Suppressor macrophage treated with lipopolysaccharide for 1 hour (primary cell): ENCODE measurements around the gene BANK1.
"Not testable (repeated sequence)": the region's sequence is repeated elsewhere in the genome, so short reads cannot be mapped to it uniquely, and the experiment has no call there.

Experiments
- DNase-seq, 3 donors: peaks; one replicate each; pipeline ENCODE4 v3.0.0-alpha.2; 2020 to 2022

BANK1 gene

GRCh38 chr4:101824500-101824899 is 34.0 kb downstream of the BANK1 start:
- no peak for DNase-seq

GRCh38 chr4:101825953-101826352 is 35.4 kb downstream of the BANK1 start:
- DNase-seq, result no peak

GRCh38 chr4:101831816-101832215 is 41.3 kb downstream of the BANK1 start:
- no peak for DNase-seq

DNA sequence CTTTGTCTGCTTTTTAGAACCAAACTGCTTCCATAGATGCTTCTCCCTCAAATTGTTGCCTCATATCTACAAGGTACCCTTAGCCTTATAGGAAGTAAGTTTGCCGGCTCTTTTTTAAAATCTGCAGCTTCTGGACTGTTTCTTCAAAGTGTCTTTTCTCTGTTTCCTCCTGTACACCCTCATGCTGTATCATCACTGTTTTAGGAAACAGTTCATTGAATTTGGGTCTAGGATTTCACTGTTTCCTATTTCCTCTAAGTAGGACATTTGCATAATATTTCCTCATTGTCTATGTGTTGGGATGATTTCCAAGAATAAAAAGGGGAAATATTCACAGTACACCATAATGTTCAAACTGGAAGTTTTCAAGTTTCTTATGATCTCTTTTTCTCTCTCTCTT is 43.0 kb downstream of the BANK1 start:
- peak; percentile 63 to 96 (median 90) for DNase-seq

- peak; percentile 77 to 94 (median 92) for DNase-seq
Observed at GRCh38 chr4:101835121-101835904, 44.8 kb downstream of the BANK1 start.

GRCh38 chr4:101843054-101843453 is 52.5 kb downstream of the BANK1 start:
- DNase-seq, result no peak

DNA sequence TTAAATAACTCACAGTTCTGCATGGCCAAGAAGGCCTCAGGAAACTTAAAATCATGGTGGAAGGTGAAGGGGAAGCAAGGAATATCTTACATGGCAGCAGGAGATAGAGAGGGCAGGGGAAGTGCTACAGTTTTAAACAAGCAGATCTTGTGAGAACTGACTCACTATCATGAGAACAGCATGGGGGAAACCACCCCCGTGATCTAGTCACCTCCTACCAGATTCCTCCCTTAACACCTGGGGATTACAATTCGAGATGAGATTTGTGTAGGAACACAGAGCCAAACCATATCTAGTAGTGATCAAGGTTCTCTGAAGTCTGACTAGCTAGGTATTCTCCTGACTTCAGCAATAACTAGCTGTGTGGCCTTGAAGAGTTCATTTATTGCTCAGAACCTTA is 56.0 kb downstream of the BANK1 start:
- DNase-seq, result peak in 2 of 3 donors; percentile 13 to 14

DNA sequence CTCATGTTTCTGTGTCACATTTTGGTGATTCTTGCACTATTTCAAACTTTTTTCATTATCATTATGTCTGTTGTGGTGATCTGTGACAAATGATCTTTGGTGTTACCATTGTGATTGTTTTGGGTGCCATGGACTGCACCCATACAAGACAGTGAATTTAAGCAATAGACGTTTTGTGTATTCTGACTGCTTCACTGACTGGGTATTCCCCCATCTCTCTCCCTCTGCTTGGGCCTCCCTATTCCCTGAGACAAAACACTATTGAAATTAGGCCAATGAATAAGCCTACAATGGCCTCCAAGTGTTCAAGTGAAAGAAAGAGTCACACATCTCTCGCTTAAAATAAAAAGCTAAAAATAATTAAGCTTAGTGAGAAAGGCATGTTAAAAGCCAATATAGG is 60.2 kb downstream of the BANK1 start:
- no peak for DNase-seq

GRCh38 chr4:101851672-101852071 is 61.1 kb downstream of the BANK1 start:
- DNase-seq, result no peak

DNA sequence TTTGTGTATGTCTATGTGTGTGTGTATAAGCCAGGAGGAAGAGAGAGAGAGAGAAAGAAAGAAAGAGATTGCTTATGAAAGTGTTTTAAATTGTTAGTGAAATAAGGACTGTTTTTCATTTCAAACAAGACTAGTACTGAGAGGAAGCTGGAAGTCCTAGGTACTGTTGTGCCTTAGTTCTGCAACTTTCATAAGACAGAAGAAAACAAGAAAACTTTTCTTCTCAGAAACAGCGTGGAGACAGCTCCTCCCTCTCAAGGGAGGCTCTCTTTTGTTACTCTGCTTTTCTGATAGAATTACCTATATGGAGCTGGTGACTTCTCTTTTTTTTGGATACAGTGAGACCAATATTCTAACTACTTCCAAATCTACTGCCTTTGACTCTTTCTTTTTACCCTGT is 62.5 kb downstream of the BANK1 start:
- DNase-seq, result no peak

GRCh38 chr4:101853691-101854090 is 63.2 kb downstream of the BANK1 start:
- DNase-seq, result no peak

DNA sequence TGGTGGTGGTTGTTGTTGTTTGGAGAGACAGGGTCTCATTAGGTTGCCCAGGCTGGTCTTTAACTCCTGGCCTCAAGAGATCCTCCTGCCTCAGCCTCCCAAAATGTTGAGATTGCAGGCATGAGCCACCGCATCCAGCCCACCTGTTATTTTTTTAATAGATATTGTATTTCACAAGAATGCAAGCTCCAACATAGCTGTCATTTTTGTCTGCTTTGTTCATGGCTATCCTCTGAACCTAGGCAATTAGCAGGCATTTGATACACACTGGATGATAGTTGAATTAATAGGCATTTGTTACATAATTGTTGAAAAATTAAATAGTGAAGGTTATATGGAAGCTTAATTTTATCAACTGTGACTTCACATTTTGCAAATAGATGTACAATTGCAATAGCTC is 64.7 kb downstream of the BANK1 start:
- no peak for DNase-seq

DNA sequence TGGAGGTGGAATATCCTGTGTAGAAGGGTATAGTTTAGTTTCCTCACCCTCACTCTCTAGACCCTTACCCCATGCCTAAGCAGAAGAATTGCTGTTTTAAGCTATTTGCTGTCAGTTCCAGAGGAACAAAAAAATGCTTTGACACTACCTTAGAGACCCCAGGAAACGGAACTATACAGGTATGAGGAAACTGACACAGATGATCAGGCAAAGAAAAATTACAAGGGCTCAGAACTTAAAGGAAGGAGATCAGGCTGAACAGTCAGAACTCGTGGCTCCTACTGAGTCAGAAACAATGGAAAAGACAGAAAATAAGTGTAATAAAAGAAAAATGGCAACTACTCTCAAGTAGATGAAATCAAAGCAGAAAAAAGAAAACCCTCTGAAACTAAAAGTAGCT is 65.6 kb downstream of the BANK1 start:
- DNase-seq, result no peak

DNA sequence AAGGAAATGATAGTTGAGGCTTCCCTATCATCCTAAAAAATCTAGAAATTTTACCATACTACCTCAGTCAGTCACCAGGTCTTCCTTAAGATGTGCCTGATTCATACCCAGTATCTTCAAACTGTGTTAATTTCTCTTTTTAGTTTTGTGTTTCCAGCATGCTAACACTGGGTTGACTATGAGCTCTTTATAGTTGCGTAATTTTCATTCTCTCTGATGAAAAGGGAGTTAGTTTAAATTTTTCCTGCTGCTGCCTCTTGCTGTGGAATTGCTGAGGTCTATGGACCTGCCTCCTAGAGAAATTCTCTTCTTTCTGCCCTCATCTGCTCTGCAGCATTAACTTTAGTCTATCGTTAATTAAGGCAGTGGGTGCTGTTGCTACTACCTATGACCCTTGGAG is 66.6 kb downstream of the BANK1 start:
- DNase-seq, result no peak

DNA sequence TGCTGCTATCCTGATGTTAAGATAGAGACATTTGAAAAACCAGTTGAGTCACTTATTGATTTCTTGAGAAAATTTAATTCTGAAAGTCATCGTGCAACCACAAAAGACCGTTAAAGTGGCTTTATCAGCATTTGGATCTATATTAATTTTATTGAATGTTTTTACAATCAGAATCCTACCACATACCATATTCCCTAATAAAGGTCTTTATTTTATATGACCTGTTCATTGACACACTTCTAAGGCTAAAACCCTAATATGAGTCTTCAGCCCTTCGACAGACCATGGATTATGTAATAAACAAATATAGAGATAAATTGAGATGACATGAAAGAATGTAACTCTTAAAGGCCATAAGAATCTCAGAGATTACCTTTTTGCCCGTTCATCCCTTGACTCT is 68.1 kb downstream of the BANK1 start:
- no peak for DNase-seq

DNA sequence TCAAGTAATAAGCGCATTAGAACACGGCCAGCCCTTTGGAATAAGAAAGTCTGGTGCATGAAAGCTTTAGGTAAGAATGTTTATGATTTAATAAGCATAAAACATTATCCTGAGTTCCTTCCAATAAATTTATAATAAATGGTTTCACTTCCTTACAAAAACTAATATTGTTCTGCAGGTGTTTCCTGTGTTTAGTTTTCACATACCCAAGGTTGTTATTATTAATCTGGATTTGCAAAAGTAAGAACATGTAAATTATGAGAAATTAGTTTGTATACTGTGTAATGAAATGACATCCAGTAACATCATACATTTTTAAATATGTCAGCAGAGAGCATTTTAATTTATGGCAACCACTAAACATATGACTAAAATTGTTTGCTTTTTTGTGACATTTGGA is 72.1 kb downstream of the BANK1 start:
- no peak for DNase-seq

DNA sequence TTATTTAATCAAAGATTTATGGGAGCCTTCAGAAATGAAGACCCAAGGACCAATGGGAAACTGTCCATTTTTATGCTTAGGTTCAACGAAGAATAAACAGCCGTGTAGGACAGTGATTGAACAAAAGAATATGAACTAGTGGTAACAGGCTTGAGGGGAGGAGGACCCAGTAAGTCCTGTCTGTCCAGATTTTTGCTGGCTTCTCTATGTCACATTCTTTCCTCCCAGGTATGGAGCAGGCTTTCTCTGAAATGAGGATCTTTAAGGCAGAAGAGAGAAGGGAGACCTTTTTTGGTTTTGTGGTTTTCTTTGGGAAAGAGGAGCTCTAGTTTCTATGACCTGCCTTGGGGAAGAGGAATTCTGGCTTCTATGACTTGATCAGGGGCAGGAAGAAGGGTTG is 74.1 kb downstream of the BANK1 start:
- no peak for DNase-seq

GRCh38 chr4:101865501-101866062 is 75.1 kb downstream of the BANK1 start:
- DNase-seq, result no peak

- no peak for DNase-seq
Observed at GRCh38 chr4:101870874-101871273, 80.3 kb downstream of the BANK1 start.

GRCh38 chr4:101871962-101872676 is 81.6 kb downstream of the BANK1 start:
- DNase-seq, result no peak

DNA sequence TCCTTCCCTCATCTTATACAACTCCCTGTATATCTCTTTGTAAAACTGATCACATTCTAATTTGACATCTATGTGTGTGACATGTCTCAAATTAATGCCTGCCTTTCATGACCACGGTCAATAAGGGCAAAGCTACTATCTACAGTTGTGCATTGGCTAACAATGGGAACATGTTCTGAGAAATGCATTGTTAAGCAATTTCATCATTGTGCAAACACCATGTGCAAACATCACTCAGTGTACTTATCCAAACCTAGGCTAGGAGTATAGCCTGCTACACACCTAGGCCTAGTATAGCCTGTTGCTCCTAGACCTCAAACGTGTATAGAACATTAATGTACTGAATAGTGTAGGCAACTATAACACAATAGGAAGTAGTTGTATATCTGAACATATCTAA is 95.0 kb downstream of the BANK1 start:
- no peak for DNase-seq

- DNase-seq, result no peak
Observed at GRCh38 chr4:101886826-101887225, 96.3 kb downstream of the BANK1 start.

GRCh38 chr4:101888472-101888871 is 97.9 kb downstream of the BANK1 start:
- no peak for DNase-seq

- DNase-seq, result not testable (repeated sequence)
Observed at GRCh38 chr4:101905527-101905926, 115.0 kb downstream of the BANK1 start.
